ENCODE results near the gene KDM4C.

DNA sequence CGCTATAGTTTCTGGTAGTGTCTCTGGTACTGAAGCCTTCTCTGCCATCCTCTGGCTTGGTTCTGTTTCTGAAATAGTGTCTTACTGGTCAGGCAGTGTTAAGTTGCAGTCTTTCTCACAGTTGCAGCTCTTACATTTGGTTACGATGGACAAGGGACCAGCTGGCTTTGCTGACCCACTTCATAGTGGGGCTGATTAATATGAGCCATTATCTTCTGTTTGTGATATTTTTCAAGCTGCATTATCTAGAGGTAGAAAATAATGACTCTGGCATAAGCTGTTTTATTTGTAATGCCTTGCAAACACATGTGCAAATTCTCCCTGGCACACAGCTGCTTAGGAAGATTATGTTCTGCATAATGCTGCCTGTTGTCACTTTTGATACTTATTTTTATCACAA lies 199.1 kb downstream of the KDM4C start:
- TF ChIP-seq EZH2 (IDR thresholded peaks at IDR 0.05; ENCODE audit: insufficient read depth, poor library complexity, severe bottlenecking) (no peak), EZH2phosphoT487 (IDR thresholded peaks at IDR 0.05; ENCODE audit: insufficient read depth, low read depth) (no peak)
